Liver (tissue), 3 donors: ENCODE measurements around the gene RTBDN.

Source experiments
- EGR1 ChIP-seq, 2 donors: IDR thresholded peaks; 2 replicates each; pipeline ENCODE4 v1.6.1; 2016 to 2018; ENCODE audit warnings: antibody characterized with exemption in 2 of 2, low read depth in 2 of 2
- FOXA1 ChIP-seq: IDR thresholded peaks from 2 replicates; pipeline ENCODE4 v1.6.1; 2016; ENCODE audit warnings: antibody characterized with exemption
- GABPA ChIP-seq, 2 donors: IDR thresholded peaks in 1 of 2; conservative IDR thresholded peaks in 1 of 2; 2 replicates each; pipeline ENCODE4 v1.6.1; 2016; ENCODE audit warnings: antibody characterized with exemption in 2 of 2, mild to moderate bottlenecking in 1 of 2, moderate library complexity in 1 of 2
- JUND ChIP-seq, 2 donors: IDR thresholded peaks; 2 replicates each; pipeline ENCODE4 v1.6.1; 2016; ENCODE audit warnings: antibody characterized with exemption in 2 of 2
- MAX ChIP-seq: IDR thresholded peaks from 2 replicates; pipeline ENCODE4 v1.6.1; 2016; ENCODE audit warnings: antibody characterized with exemption
- NR2F2 ChIP-seq: IDR thresholded peaks from 2 replicates; pipeline ENCODE4 v1.6.1; 2016; ENCODE audit warnings: antibody characterized with exemption
- RAD21 ChIP-seq, 2 donors: IDR thresholded peaks; 2 replicates each; pipeline ENCODE4 v1.6.1; 2016; ENCODE audit warnings: antibody characterized with exemption in 2 of 2, mild to moderate bottlenecking in 2 of 2
- SP1 ChIP-seq: IDR thresholded peaks from 2 replicates; pipeline ENCODE4 v1.6.1; 2018; ENCODE audit warnings: antibody characterized with exemption, mild to moderate bottlenecking
- TAF1 ChIP-seq: conservative IDR thresholded peaks from 2 replicates; pipeline ENCODE4 v1.6.1; 2016; ENCODE audit warnings: antibody characterized with exemption, mild to moderate bottlenecking
- YY1 ChIP-seq: IDR thresholded peaks from 2 replicates; pipeline ENCODE4 v1.6.1; 2016; ENCODE audit warnings: antibody characterized with exemption, mild to moderate bottlenecking
- ZBTB33 ChIP-seq: IDR thresholded peaks from 2 replicates; pipeline ENCODE4 v1.6.1; 2016; ENCODE audit warnings: antibody characterized with exemption
- TF ChIP-seq, protein P1 (sequence below): fragments of 150-350 bp; IDR thresholded peaks from 2 replicates; pipeline ENCODE4 v1.5.1; 2017; ENCODE audit warnings: improper control_type of control experiment, low read depth, low read length; ENCODE audit not compliant: missing input control
- TF ChIP-seq, protein P2 (sequence below): IDR thresholded peaks from 2 replicates; pipeline ENCODE4 v1.6.1; 2016; ENCODE audit warnings: antibody characterized with exemption, mild to moderate bottlenecking
- donor health status: healthy.
- donor health status: healthy.

- TF ChIP-seq, protein P1, sequence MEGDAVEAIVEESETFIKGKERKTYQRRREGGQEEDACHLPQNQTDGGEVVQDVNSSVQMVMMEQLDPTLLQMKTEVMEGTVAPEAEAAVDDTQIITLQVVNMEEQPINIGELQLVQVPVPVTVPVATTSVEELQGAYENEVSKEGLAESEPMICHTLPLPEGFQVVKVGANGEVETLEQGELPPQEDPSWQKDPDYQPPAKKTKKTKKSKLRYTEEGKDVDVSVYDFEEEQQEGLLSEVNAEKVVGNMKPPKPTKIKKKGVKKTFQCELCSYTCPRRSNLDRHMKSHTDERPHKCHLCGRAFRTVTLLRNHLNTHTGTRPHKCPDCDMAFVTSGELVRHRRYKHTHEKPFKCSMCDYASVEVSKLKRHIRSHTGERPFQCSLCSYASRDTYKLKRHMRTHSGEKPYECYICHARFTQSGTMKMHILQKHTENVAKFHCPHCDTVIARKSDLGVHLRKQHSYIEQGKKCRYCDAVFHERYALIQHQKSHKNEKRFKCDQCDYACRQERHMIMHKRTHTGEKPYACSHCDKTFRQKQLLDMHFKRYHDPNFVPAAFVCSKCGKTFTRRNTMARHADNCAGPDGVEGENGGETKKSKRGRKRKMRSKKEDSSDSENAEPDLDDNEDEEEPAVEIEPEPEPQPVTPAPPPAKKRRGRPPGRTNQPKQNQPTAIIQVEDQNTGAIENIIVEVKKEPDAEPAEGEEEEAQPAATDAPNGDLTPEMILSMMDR = no peak
- no peak for TF ChIP-seq RAD21 (IDR thresholded peaks at IDR 0.05)
- no peak for TF ChIP-seq YY1
- TF ChIP-seq NR2F2 = no peak
- no peak for TF ChIP-seq JUND (IDR thresholded peaks at IDR 0.05)
- no peak for TF ChIP-seq FOXA1
- TF ChIP-seq, protein P2, sequence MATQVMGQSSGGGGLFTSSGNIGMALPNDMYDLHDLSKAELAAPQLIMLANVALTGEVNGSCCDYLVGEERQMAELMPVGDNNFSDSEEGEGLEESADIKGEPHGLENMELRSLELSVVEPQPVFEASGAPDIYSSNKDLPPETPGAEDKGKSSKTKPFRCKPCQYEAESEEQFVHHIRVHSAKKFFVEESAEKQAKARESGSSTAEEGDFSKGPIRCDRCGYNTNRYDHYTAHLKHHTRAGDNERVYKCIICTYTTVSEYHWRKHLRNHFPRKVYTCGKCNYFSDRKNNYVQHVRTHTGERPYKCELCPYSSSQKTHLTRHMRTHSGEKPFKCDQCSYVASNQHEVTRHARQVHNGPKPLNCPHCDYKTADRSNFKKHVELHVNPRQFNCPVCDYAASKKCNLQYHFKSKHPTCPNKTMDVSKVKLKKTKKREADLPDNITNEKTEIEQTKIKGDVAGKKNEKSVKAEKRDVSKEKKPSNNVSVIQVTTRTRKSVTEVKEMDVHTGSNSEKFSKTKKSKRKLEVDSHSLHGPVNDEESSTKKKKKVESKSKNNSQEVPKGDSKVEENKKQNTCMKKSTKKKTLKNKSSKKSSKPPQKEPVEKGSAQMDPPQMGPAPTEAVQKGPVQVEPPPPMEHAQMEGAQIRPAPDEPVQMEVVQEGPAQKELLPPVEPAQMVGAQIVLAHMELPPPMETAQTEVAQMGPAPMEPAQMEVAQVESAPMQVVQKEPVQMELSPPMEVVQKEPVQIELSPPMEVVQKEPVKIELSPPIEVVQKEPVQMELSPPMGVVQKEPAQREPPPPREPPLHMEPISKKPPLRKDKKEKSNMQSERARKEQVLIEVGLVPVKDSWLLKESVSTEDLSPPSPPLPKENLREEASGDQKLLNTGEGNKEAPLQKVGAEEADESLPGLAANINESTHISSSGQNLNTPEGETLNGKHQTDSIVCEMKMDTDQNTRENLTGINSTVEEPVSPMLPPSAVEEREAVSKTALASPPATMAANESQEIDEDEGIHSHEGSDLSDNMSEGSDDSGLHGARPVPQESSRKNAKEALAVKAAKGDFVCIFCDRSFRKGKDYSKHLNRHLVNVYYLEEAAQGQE = no peak
- TF ChIP-seq EGR1 (IDR thresholded peaks at IDR 0.05; ENCODE audit: low read depth in 2 of 2) = no peak
- TF ChIP-seq MAX = no peak
- no peak for TF ChIP-seq SP1
- no peak for TF ChIP-seq GABPA (IDR thresholded peaks at IDR 0.05 in 1 of 2, conservative IDR thresholded peaks at IDR 0.05 in 1 of 2)
- no peak for TF ChIP-seq ZBTB33
- TF ChIP-seq TAF1 = no peak
Measured at GRCh38 chr19:12867120-12868099, 33.0 kb upstream of the RTBDN start.
